Activated CD8-positive, alpha-beta memory T cell treated with anti-CD3 and anti-CD28 coated beads, Interleukin-2, amount 50 U/mL, for 4 hours (primary cell): ENCODE results near the gene MBP.
"Not testable (repeated sequence)": the region's sequence is repeated elsewhere in the genome, so short reads cannot be mapped to it uniquely, and the experiment has no call there.

Experiments used
- DNase-seq: peaks from one replicate; pipeline ENCODE4 v3.0.0-alpha.2; 2020

The MBP gene

GRCh38 chr18:76982038-76982437, 150.5 kb downstream of the MBP start:
- DNase-seq: no peak

DNA sequence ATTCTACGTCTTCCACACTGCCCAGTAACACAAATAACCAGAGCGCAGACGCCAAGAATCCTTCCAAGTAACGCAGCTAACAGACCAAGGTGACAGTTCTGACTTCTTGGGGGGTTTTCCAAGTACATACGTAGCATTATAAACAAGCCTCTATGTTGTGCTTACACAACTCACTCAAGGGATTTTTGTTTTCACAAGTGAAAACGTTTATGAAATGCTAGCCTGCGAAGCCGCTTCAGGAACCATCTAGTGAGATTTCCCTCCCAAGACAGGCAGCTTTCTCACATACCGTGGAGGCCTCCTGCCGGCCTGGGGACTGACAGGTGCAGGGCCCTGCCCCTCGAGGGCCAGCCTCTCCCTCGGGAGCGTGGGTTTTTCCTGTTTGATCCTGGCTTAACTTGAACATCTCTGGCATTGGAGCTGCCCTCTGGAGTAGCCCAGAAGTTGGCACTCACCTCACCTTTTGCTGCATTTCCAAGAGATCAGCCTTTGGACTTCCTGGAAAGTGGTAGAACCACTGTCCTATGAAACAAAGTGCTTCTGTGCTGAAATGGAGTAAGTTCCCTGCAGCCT, 151.1 kb downstream of the MBP start:
- no peak for DNase-seq

DNA sequence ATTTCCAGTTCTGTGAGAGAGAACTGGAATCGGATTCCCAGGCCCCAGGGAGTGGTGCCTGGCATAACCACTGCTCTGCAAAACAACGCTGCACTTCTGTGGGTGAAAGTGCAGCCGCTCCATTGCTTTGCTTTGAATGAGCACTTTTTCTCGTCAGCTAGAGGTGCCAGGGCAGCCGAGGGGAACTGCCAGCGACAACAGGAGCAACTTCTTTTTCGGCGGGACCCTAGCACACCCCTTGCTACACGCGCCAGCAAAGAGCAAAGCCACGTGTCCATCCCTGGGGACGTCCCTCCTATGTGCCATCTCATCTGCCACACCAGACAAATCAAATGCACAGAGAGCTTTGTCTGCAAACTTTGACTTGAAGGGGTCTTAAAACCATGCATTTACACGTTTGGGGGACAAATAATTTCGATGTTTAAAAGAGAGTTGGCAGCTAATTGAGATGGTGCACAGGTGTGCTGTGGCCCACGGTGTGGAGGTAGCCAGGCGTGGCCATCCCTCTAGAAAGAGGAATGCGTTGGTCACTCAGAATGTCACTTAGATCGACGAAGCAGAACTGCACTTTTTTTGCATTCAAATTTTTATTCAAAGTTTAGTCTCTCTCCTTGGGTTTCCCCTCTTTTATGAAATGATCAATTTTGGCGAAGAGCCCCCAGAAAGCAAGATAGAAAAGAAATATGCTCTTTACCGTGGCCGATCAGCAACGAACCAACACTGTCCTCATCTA, 151.8 kb downstream of the MBP start:
- no peak for DNase-seq

DNA sequence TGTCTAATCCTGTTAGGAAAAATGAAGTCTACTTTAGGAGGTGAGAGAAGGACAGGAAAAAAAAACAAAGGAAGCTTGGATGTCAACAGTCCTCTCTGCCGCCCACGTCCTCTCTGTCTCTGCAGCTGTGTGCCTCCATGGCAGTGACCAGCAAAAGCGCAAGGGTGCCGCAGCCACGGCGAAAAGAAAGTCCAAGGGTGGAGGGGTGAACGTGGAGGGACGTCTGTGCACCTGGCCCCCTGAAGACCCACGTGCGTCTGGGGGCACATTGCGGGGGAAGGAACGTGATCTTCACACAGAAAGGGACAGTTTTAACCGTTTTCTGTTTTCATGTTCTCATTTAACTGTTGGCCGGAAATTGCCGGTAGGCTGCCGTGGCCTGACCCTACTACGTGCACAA, 152.7 kb downstream of the MBP start:
- DNase-seq: no peak

DNA sequence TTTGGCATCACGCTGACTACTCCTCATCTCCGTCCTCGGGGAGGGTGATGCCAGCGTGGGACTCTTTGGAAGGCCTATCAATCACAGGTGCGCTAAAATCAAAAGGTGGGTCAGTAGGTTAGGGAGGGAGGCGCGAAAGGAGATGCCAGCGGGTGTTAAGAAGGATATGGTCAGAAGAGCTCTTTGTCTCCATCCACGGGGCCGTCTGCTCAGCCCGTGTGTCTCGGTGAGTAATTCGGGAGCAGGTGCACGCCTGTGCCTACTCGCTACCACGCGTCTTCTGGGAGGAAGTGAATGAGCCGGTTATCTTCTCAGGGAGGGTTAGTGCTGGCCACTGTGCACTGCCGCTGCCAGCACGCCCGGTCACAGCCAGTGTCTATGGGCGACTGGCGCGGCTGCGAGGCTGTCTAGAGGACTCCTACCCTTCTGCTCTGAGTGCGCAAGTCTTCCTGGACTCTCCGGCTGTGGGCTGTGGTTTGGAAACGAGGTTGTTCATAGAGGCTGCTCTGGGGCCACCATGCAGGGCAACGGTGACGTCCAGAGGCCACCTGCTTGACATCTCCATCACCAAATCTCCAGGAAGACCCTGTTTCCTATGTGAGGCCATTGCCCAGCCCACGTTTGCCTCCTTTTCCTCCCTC, 153.4 kb downstream of the MBP start:
- no peak for DNase-seq

DNA sequence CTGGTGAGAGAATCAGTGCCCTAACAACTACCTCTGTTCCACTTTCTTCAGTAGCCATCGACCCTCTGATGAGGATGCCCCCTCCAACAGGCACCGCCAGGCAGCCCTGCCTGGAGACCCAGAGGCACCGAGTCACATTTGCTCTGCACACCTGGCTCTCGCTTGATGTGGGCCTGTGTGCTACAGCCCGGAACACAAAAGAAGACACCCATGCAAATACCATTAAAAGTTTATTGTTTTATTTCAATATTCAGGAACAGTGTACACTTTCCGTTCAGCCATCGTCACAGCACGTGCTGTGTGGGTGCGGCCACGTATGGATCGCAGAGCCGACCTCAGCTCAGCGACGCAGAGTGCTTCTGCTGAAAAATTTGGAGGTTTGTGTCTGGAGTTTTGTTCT, 154.0 kb downstream of the MBP start:
- DNase-seq: no peak

GRCh38 chr18:76977684-76978232, 154.8 kb downstream of the MBP start:
- DNase-seq: no peak

- DNase-seq: no peak
Measured at GRCh38 chr18:76977108-76977621, 155.4 kb downstream of the MBP start.

- DNase-seq: no peak
Measured at GRCh38 chr18:76975577-76976110, 156.9 kb downstream of the MBP start.

- no peak for DNase-seq
Measured at GRCh38 chr18:76974386-76974785, 158.2 kb downstream of the MBP start.

DNA sequence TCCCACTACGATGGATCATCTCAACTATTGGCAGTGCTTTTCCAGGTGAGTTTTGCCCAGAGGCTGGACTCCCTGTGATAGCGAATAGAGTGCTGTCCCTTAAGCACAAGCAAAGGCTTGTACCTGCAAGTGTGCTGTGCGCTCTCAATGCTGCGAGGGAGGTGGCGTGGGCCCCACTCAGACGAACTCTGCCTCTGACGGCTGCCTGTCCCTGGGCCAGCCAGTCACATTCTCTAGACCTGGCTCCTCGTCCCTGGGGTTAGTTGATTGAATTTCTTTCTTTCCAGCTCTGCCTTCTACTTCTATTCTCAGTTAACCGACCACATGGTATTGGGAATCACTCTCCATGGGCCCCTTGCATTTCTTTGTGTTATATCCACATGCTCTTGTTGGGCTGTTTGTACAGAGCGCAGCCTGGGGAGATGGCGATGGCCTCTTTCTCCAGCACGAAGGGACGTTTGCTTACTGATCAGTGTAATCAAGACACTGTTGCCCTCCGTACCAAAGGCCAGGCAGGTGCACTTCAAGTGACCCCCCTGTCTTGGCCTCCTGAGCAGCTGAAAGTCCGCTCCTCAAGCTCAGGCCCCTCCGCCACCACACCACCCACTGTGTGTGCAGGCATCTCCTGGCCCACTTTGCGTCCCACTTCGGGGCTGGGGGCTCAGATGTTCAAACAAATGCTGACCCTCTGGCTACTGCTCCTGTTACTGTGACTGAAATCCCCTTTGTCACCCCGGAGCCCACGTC, 158.9 kb downstream of the MBP start:
- no peak for DNase-seq

- DNase-seq: no peak
Measured at GRCh38 chr18:76972846-76973519, 159.6 kb downstream of the MBP start.

DNA sequence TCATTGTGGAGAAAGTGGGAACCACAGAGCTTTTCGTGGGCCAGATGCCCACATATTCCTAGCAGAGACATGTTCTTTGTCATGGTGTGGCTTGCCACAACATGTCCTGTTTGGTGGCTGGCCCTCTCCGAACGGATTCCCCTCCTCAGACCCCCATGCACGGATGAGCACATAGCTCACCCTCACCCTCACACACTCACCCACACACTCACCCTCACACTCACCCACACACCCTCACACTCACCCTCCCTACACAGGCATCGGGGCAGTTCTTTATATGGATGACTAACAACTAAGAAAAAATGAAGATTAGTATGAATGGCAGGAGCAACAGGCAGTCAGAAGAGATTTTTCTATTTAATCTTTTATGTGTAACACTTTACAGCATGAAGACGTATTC, 160.3 kb downstream of the MBP start:
- DNase-seq: no peak

- no peak for DNase-seq
Measured at GRCh38 chr18:76970770-76971559, 161.6 kb downstream of the MBP start.

GRCh38 chr18:76967721-76968472, 164.7 kb downstream of the MBP start:
- DNase-seq: no peak

- DNase-seq: not testable (repeated sequence)
Measured at GRCh38 chr18:76967299-76967698, 165.3 kb downstream of the MBP start.

DNA sequence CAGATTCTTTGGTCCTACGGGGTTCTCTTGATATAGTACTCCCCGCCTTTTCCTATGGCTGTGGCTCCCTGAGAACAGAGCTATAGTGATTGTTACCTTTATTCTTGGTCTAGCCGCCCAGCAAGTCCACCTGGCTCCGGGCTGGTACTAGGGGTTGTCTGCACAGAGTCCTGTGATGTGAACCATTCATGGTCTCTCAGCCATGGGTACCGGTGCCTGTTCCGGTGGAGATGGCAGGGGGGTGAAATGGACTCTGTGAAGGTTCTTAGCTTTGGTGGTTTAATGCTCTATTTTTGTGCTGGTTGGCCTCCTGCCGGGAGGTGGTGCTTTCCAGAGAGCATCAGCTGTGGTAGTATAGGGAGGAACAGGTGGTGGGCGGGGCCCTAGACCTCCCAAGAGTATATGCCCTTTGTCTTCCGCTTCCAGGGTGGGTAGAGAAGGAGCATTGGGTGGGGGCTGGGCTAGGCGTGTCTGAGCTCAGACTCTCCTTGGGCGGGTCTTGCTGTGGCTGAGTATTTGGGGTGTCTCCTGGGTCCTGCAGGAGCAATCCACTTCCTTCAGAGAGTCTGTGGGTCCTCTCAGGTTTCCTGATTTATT, 166.9 kb downstream of the MBP start:
- DNase-seq: not testable (repeated sequence)

GRCh38 chr18:76963936-76964335, 168.6 kb downstream of the MBP start:
- no peak for DNase-seq

DNA sequence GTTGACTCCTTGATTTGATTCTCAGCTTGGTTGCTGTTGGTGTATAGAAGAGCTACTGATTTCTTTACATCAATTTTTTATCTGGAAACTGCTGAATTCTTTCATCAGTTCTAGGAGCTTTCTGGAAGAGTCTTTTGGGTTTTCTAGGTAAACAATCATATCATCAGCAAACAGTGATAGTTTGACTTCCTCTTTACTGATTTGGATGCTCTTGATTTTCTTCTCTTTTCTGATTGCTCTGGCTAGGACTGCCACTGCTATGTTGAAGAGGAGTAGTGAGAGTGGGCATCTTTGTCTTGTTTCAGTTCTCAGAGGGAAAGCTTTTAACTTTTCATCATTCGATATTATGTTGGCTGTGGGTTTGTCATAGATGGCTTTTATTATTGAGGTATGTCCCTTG, 169.7 kb downstream of the MBP start:
- no peak for DNase-seq

DNA sequence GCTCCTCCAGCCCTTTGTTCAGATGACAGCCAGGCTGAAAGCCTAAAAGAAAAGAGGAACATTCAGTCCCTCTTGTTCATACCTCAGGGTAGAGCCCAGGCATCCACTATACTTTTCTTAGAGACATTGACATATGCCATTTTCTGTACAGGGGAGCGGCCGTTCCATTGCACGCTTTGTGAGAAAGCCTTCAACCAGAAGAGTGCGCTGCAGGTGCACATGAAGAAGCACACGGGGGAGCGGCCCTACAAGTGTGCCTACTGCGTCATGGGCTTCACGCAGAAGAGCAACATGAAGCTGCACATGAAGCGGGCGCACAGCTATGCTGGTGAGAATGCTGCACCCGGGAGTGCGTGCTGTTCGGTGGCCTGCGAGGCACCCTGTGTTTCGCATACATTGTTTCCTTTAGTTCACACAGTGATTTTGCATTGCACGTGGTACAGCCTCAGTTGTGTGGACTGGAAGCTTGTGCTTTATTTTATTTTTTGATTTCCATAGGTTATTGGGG, 172.0 kb downstream of the MBP start:
- no peak for DNase-seq
